GM19240 (cell line): ENCODE measurements around the gene SPG7.
"Not testable (repeated sequence)": the region's sequence is repeated elsewhere in the genome, so short reads cannot be mapped to it uniquely, and the experiment has no call there.

ENCODE experiments used
- DNase-seq: peaks from one replicate; pipeline ENCODE4 v3.0.0; 2011; ENCODE audit warnings: low spot score; ENCODE audit not compliant: insufficient read length

The SPG7 gene

GRCh38 chr16:89507834-89508590 lies at the start of gene SPG7:
Gene SPG7, plus strand, starts transcription at chr16:89508403. Its CDS starts 15 bp downstream, at chr16:89508418.
- peak; percentile 93 for DNase-seq

GRCh38 chr16:89458551-89458950 lies 49.7 kb upstream of the SPG7 start:
- no peak for DNase-seq

DNA sequence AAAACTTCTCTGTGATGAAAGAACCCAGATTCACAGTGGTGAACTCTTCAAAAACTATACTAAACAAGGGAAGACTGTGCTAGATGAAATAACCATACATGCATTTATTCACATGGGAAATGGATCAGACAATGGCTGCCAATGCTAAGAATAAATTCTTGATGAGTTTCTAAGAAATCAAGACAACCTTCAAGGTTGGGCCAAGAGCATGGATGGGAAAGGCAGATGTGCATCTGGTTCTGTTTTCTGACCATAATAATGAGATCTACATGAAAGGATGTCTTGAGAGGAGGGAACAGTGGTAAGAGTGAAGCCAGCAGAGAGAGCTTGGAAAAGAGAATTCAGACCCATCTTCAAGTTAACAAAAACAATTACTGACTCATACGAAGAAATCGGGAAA lies 49.2 kb upstream of the SPG7 start:
- no peak for DNase-seq

- no peak for DNase-seq
Observed at GRCh38 chr16:89460556-89460955, 47.6 kb upstream of the SPG7 start.

DNA sequence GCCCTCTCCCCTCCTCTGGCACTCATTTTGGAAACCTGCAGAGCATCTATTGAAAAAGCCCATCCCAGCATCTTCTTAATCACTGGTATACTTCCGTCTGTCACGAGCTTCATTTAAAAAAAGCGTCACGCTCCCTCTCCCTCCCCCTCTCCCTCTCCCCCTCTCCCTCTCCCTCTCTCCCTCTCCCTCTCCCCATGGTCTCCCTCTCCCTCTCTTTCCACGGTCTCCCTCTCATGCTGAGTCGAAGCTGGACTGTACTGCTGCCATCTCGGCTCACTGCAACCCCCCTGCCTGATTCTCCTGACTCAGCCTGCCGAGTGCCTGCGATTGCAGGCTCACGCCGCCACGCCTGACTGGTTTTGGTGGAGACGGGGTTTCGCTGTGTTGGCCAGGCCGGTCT lies 46.3 kb upstream of the SPG7 start:
- not testable (repeated sequence) for DNase-seq

GRCh38 chr16:89462639-89463038 lies 45.6 kb upstream of the SPG7 start:
- DNase-seq, result not testable (repeated sequence)

GRCh38 chr16:89463312-89463711 lies 44.9 kb upstream of the SPG7 start:
- DNase-seq, result not testable (repeated sequence)

- no peak for DNase-seq
Observed at GRCh38 chr16:89466920-89467319, 41.3 kb upstream of the SPG7 start.

DNA sequence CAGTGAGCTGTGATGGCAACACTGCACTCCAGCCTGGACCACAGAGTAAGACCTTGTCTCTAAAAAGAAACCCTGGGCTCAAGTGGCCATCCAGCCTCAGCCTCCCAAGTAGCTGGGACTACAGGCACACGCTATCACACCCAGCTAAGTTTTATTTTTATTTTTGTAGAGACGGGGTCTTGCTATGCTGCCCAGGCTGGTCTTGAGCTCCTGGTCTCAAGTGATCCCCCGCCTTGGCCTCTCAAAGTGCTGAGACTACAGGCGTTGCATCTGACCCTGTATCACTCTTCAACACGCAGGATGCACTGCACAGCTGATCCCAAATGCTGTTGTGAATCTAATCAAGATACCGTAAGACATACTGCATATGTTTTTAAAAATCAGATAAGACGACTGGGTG lies 40.8 kb upstream of the SPG7 start:
- no peak for DNase-seq

- DNase-seq, result no peak
Observed at GRCh38 chr16:89472711-89473075, 35.5 kb upstream of the SPG7 start.

- no peak for DNase-seq
Observed at GRCh38 chr16:89473136-89473712, 35.0 kb upstream of the SPG7 start.

DNA sequence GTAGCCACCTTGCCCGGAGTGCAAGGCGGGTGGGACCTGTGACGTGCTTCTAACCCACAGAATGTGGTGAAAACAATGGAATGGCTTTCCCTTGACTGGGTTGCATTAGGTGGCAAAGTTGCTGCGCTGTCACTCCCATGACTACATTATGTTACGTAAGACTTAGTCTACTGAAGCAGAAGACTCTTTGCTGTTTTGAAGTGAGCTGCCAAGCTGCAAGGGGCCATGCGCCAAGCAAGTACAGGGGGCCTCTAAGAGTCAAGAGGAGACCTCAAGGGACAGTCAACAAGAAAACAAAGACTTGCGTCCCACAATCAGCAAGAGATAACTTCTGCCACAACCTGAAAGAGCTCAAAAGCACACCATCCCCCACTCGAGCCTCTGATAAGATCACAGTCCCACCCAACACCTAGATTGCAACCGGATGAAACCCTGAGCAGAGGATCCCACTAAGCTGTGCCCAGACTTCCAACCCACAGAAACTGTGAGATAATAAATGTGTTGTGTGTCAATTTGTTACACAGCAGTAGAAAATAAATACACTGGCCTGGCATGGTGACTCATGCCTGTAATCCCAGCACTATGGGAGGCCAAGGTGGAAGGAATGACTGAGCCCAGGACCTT lies 34.3 kb upstream of the SPG7 start:
- DNase-seq, result no peak

GRCh38 chr16:89475144-89475543 lies 33.1 kb upstream of the SPG7 start:
- DNase-seq, result no peak

GRCh38 chr16:89476379-89476778 lies 31.8 kb upstream of the SPG7 start:
- no peak for DNase-seq

DNA sequence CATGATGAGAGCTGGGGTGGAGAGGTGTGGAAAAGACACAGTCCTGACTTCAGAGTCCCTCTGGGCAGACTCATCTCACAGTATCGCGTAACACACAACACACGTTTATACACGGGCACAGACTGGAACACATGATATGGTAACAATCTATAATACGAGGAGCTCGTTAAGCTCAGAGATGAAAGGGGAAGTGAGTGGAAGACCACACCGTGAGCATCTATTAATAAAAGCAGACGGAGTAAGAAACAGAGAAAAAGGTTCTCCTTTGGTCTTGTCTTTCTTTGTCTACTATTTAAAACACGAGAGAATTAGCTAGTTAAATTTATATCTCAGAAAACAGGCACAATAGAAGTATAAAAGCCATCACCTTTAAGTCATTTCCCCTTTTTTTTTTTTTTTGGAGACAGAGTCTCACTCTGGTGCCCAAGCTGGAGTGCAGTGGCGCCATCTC lies 31.4 kb upstream of the SPG7 start:
- no peak for DNase-seq

- DNase-seq, result no peak
Observed at GRCh38 chr16:89478576-89479221, 29.5 kb upstream of the SPG7 start.

GRCh38 chr16:89481356-89481955 lies 26.7 kb upstream of the SPG7 start:
- no peak for DNase-seq

DNA sequence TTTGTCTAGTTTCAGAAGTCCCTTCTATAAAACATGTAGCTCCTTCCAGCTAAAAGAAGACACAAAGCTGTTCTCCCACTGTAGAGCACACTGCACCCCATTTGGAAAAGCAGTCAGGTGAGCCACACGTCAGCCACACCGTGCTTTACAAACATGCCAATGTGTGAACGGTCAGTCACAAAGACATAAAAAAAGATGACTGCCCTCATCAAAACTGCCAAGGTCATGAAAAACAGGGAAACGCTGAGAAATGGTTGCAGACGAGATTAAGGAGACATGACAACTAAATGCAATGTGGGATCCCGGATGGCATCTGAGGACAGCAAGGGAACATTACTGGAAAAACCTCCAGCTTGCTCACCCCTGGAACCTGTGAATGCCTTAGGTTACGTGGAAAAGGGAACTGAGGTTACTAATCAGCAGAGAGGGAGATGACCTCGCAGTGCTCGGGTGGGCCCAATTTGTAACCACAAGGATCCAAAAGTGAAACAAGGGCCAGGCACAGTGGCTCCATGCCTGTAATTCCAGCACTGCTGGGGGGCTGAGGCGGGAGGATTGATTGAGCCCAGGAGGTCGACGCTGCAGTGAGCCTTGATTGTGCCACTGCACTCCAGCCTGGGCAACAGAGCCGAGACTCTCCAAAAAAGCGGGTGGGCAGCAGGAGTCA lies 25.9 kb upstream of the SPG7 start:
- no peak for DNase-seq

DNA sequence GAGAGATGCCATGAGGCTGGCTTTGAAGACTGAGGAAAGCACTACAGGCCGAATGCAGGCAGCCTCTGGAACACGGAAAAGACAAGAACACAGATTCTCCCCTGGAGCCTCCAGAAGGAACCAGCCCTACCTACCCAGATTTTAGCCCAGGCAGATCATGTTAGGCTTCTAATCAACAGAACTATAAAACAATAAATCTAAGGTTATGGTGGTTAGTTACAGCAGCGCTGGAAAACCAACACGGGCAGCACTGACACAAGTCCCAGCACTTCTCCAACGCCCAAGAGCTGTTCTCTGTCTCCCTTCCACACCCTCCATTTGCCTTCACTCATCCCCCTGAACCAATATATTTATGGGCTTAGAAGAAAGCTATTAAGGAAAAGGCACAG lies 25.4 kb upstream of the SPG7 start:
- no peak for DNase-seq

- DNase-seq, result no peak
Observed at GRCh38 chr16:89484041-89484501, 24.1 kb upstream of the SPG7 start.
